ENCODE data around the gene HEYL. TPM values are rescaled to one million over a fixed set of nuclear protein-coding genes. Genes with fewer than 3 reads are reported as not detected.
A peak's percentile ranks its signal among the peaks of the same experiment; 100 is the strongest.

Gene HEYL
- polyA plus RNA-seq, 1 of the 3 experiments (the other 2 are of a cell fraction) = not detected

GRCh38 chr1:39670689-39671088 is 31.2 kb upstream of the HEYL start:
- peak overlapping the region in 1 of 2 experiments; percentile 87; a peak in 2 of 4 replicates for H3K27ac ChIP-seq (ENCODE audit: low read depth in 2 of 2, low read length in 1 of 2)
- peak; percentile 72 for DNase-seq
- CTCF ChIA-PET = interaction anchor here (0.8 to 11.3 kb wide), 12 partner anchors 14 to 129 kb away, joined by 3 to 260 read pairs (median 6); partner anchors contain the start of genes HPCAL4 and PABPC4
- H4K20me1 ChIP-seq (ENCODE audit: insufficient read depth) = no peaks in the 10 kb centered on the region
- TF ChIP-seq TCF12 (IDR thresholded peaks at IDR 0.05) (no peak), MXI1 (IDR thresholded peaks at IDR 0.05; ENCODE audit: low read depth, low read length) (peak; percentile 21; the same call in 1 of the 2 replicates), FOXJ3 (CRISPR knock-in tag; IDR thresholded peaks at IDR 0.05) (no peak), GATA2 (CRISPR knock-in tag; IDR thresholded peaks at IDR 0.05) (no peak)
- H3K36me3 ChIP-seq (replicated peaks in 1 of 2; ENCODE audit: control insufficient read depth in 1 of 2, insufficient read depth in 2 of 2, low read length in 1 of 2) = no peaks in the 10 kb centered on the region
- H3K79me2 ChIP-seq (ENCODE audit: insufficient read depth) = no peaks in the 10 kb centered on the region
- no peaks in the 10 kb centered on the region for H3K9me2 ChIP-seq
- no peak overlapping the region for H2AFZ ChIP-seq (ENCODE audit: low read depth)
- H3K27me3 ChIP-seq (ENCODE audit: insufficient read depth) = peaks cover 46% of the 10 kb centered on the region
- H3K4me3 ChIP-seq (ENCODE audit: low read depth in 2 of 2, low read length in 1 of 2) = peak overlapping the region in 1 of 2 experiments; percentile 57; a peak in 2 of 4 replicates
- no peak overlapping the region for H3K4me2 ChIP-seq
- no peaks in the 10 kb centered on the region for H3K9me3 ChIP-seq
- H3K9ac ChIP-seq = no peak overlapping the region
- POLR2A ChIA-PET = interaction anchor here (0.6 to 7.3 kb wide), 10 partner anchors 8 to 574 kb away, joined by 3 to 95 read pairs (median 6); partner anchors contain the start of gene HPCAL4
- 80% methylated on average over 1 of the region's 1 CpG for WGBS (ENCODE audit: low lambda C conversion rate)
- no peaks in the 10 kb centered on the region for H3F3A ChIP-seq (replicated peaks; ENCODE audit: insufficient read depth)
- peaks cover 0 to 29% of the 10 kb centered on the region in 2 experiments; a peak in 1 of 4 replicates for H3K4me1 ChIP-seq (ENCODE audit: control insufficient read depth in 1 of 2, insufficient read depth in 2 of 2, low read depth in 1 of 2, low read length in 1 of 2)

- H3K9me2 ChIP-seq = no peaks in the 10 kb centered on the region
- no peaks in the 10 kb centered on the region for H3K9me3 ChIP-seq
- H3K4me3 ChIP-seq (ENCODE audit: low read depth in 2 of 2, low read length in 1 of 2) = no peak overlapping the region
- H3K9ac ChIP-seq = no peak overlapping the region
- H3K79me2 ChIP-seq (ENCODE audit: insufficient read depth) = no peaks in the 10 kb centered on the region
- CTCF ChIA-PET = interaction anchor here (1.1 to 11.3 kb wide), 3 partner anchors 12 to 72 kb away, joined by 3 to 260 read pairs (median 79); no protein-coding TSS in a partner anchor
- TF ChIP-seq RFX5 (IDR thresholded peaks at IDR 0.05; ENCODE audit: low read length) (no peak), ZBTB33 (IDR thresholded peaks at IDR 0.05; ENCODE audit: borderline replicate concordance, low read depth) (no peak), SMC3 (IDR thresholded peaks at IDR 0.05; ENCODE audit: low read depth, low read length) (no peak), TAF1 (IDR thresholded peaks at IDR 0.05; ENCODE audit: borderline replicate concordance, low read depth, low read length) (no peak), FOSL2 (IDR thresholded peaks at IDR 0.05; ENCODE audit: borderline replicate concordance, low read depth) (no peak), CTCF (IDR thresholded peaks at IDR 0.05) (no peak), POLR2AphosphoS5 (IDR thresholded peaks at IDR 0.05; ENCODE audit: low read depth, low read length) (no peak), EP300 (IDR thresholded peaks at IDR 0.05; ENCODE audit: borderline replicate concordance in 1 of 2, low read depth in 1 of 2, low read length in 1 of 2) (no peak), EZH2phosphoT487 (IDR thresholded peaks at IDR 0.05; ENCODE audit: borderline replicate concordance, low read depth) (no peak), FOXM1 (IDR thresholded peaks at IDR 0.05; ENCODE audit: low read depth) (no peak), MEF2A (IDR thresholded peaks at IDR 0.05; ENCODE audit: borderline replicate concordance, low read depth) (no peak), TEAD4 (IDR thresholded peaks at IDR 0.05; ENCODE audit: borderline replicate concordance, insufficient read depth) (no peak), FOXJ3 (CRISPR knock-in tag; IDR thresholded peaks at IDR 0.05) (no peak), NFIC (IDR thresholded peaks at IDR 0.05; ENCODE audit: borderline replicate concordance) (no peak), ELF1 (IDR thresholded peaks at IDR 0.05) (no peak), RAD21 (IDR thresholded peaks at IDR 0.05; ENCODE audit: low read length) (no peak)
- peaks cover 0 to 27% of the 10 kb centered on the region in 2 experiments; a peak in 1 of 4 replicates for H3K4me1 ChIP-seq (ENCODE audit: control insufficient read depth in 1 of 2, insufficient read depth in 2 of 2, low read depth in 1 of 2, low read length in 1 of 2)
- H3K27me3 ChIP-seq (ENCODE audit: insufficient read depth) = peaks cover 46% of the 10 kb centered on the region
- POLR2A ChIA-PET = interaction anchor here (7.3 kb wide), 1 partner anchor 11 kb away, joined by 95 read pairs; no protein-coding TSS in a partner anchor
- H3F3A ChIP-seq (replicated peaks; ENCODE audit: insufficient read depth) = no peaks in the 10 kb centered on the region
- no peak overlapping the region for H3K4me2 ChIP-seq
- no peaks in the 10 kb centered on the region for H3K36me3 ChIP-seq (replicated peaks in 1 of 2; ENCODE audit: control insufficient read depth in 1 of 2, insufficient read depth in 2 of 2, low read length in 1 of 2)
- H3K27ac ChIP-seq (ENCODE audit: low read depth in 2 of 2, low read length in 1 of 2) = no peak overlapping the region
- no peaks in the 10 kb centered on the region for H4K20me1 ChIP-seq (ENCODE audit: insufficient read depth)
- no peak for DNase-seq
- no peak overlapping the region for H2AFZ ChIP-seq (ENCODE audit: low read depth)
- 65% methylated on average over 3 of the region's 3 CpGs for WGBS (ENCODE audit: low lambda C conversion rate)
Measured at GRCh38 chr1:39668894-39669293, 29.5 kb upstream of the HEYL start.

Measured in SK-N-SH (cell line).